ENCODE data around the gene PPP2R1B. TPM values are rescaled to one million over a fixed set of nuclear protein-coding genes. Genes with fewer than 3 reads are reported as not detected.

Gene PPP2R1B
- total RNA-seq, 1 donor = 19.9 TPM

- Histone ChIP-seq H3K4me3 (ENCODE audit: insufficient read depth, low read length) (no peak overlapping the region), H3K27me3 (ENCODE audit: insufficient read depth, low read length) (no peaks in the 10 kb centered on the region), H3K36me3 (ENCODE audit: insufficient read depth, low read length) (peaks cover 13% of the 10 kb centered on the region), H3K9me3 (ENCODE audit: low read depth, low read length) (no peaks in the 10 kb centered on the region), H2AFZ (ENCODE audit: low read length) (no peak overlapping the region), H3K4me1 (ENCODE audit: insufficient read depth, low read length) (peaks cover 38% of the 10 kb centered on the region), H3K79me2 (ENCODE audit: insufficient read depth, low read length) (peaks cover 9% of the 10 kb centered on the region), H3K27ac (ENCODE audit: low read depth, low read length) (peak overlapping the region; percentile 85), H3K4me2 (ENCODE audit: insufficient read depth, low read length) (no peak overlapping the region), H4K20me1 (ENCODE audit: insufficient read depth, low read length) (no peaks in the 10 kb centered on the region)
- no peak for TF ChIP-seq CTCF (IDR thresholded peaks at IDR 0.05; ENCODE audit: extremely low read depth, low read depth, low read length)
- DNase-seq (ENCODE audit: insufficient read length, low spot score, missing footprints) = no peak
Measured at GRCh38 chr11:111693224-111693937, 72.8 kb downstream of the PPP2R1B start.

- Histone ChIP-seq H3K27ac (ENCODE audit: low read depth, low read length) (no peak overlapping the region), H2AFZ (ENCODE audit: low read length) (no peak overlapping the region), H3K4me1 (ENCODE audit: insufficient read depth, low read length) (peaks cover 29% of the 10 kb centered on the region), H3K4me2 (ENCODE audit: insufficient read depth, low read length) (no peak overlapping the region), H3K9me3 (ENCODE audit: low read depth, low read length) (no peaks in the 10 kb centered on the region), H4K20me1 (ENCODE audit: insufficient read depth, low read length) (no peaks in the 10 kb centered on the region), H3K36me3 (ENCODE audit: insufficient read depth, low read length) (peaks cover 19% of the 10 kb centered on the region), H3K4me3 (ENCODE audit: insufficient read depth, low read length) (no peak overlapping the region), H3K79me2 (ENCODE audit: insufficient read depth, low read length) (peaks cover 5% of the 10 kb centered on the region), H3K27me3 (ENCODE audit: insufficient read depth, low read length) (no peaks in the 10 kb centered on the region)
- DNase-seq (ENCODE audit: insufficient read length, low spot score, missing footprints) = no peak
- no peak for TF ChIP-seq CTCF (IDR thresholded peaks at IDR 0.05; ENCODE audit: extremely low read depth, low read depth, low read length)
Measured at GRCh38 chr11:111691741-111692140, 74.4 kb downstream of the PPP2R1B start.

GRCh38 chr11:111691176-111691575 is 75.0 kb downstream of the PPP2R1B start:
- Histone ChIP-seq H3K4me2 (ENCODE audit: insufficient read depth, low read length) (no peak overlapping the region), H2AFZ (ENCODE audit: low read length) (no peak overlapping the region), H3K27me3 (ENCODE audit: insufficient read depth, low read length) (no peaks in the 10 kb centered on the region), H3K4me3 (ENCODE audit: insufficient read depth, low read length) (no peak overlapping the region), H3K4me1 (ENCODE audit: insufficient read depth, low read length) (peaks cover 25% of the 10 kb centered on the region), H3K9me3 (ENCODE audit: low read depth, low read length) (no peaks in the 10 kb centered on the region), H3K79me2 (ENCODE audit: insufficient read depth, low read length) (peaks cover 5% of the 10 kb centered on the region), H4K20me1 (ENCODE audit: insufficient read depth, low read length) (no peaks in the 10 kb centered on the region), H3K27ac (ENCODE audit: low read depth, low read length) (no peak overlapping the region), H3K36me3 (ENCODE audit: insufficient read depth, low read length) (peaks cover 19% of the 10 kb centered on the region)
- DNase-seq (ENCODE audit: insufficient read length, low spot score, missing footprints) = no peak
- no peak for TF ChIP-seq CTCF (IDR thresholded peaks at IDR 0.05; ENCODE audit: extremely low read depth, low read depth, low read length)

- no peak for DNase-seq (ENCODE audit: insufficient read length, low spot score, missing footprints)
- Histone ChIP-seq H2AFZ (ENCODE audit: low read length) (no peak overlapping the region), H4K20me1 (ENCODE audit: insufficient read depth, low read length) (no peaks in the 10 kb centered on the region), H3K27me3 (ENCODE audit: insufficient read depth, low read length) (no peaks in the 10 kb centered on the region), H3K9me3 (ENCODE audit: low read depth, low read length) (no peaks in the 10 kb centered on the region), H3K27ac (ENCODE audit: low read depth, low read length) (no peak overlapping the region), H3K4me2 (ENCODE audit: insufficient read depth, low read length) (no peak overlapping the region), H3K4me3 (ENCODE audit: insufficient read depth, low read length) (no peak overlapping the region), H3K4me1 (ENCODE audit: insufficient read depth, low read length) (no peaks in the 10 kb centered on the region), H3K79me2 (ENCODE audit: insufficient read depth, low read length) (no peaks in the 10 kb centered on the region), H3K36me3 (ENCODE audit: insufficient read depth, low read length) (peaks cover 19% of the 10 kb centered on the region)
- TF ChIP-seq CTCF (IDR thresholded peaks at IDR 0.05; ENCODE audit: extremely low read depth, low read depth, low read length) = no peak
Measured at GRCh38 chr11:111688013-111688412, 78.2 kb downstream of the PPP2R1B start.
